Esophagus (tissue), 2 donors: Measurements from ENCODE around the gene CMTM8. TPM values are rescaled to one million over a fixed set of nuclear protein-coding genes. Genes with fewer than 3 reads are reported as not detected.

Source experiments
- H3K27ac ChIP-seq, 2 donors: one replicate each; pipeline ENCODE4 v1.5.1; 2013; ENCODE audit warnings: low read depth in 2 of 2, mild to moderate bottlenecking in 2 of 2, inconsistent platforms in 1 of 2, low read length in 1 of 2, moderate library complexity in 1 of 2
- H3K27me3 ChIP-seq, 2 donors: one replicate each; pipeline ENCODE4 v1.6.1; 2013; ENCODE audit warnings: low read length in 2 of 2, control low read depth in 1 of 2, mild to moderate bottlenecking in 1 of 2; ENCODE audit not compliant: insufficient read depth in 2 of 2, control insufficient read depth in 1 of 2
- H3K36me3 ChIP-seq, 2 donors: one replicate each; pipeline ENCODE4 v1.6.1; 2013; ENCODE audit warnings: low read length in 1 of 2; ENCODE audit not compliant: control insufficient read depth in 2 of 2, insufficient read depth in 2 of 2
- H3K4me1 ChIP-seq, 2 donors: one replicate each; pipeline ENCODE4 v1.6.1; 2013; ENCODE audit warnings: low read length in 1 of 2; ENCODE audit not compliant: control insufficient read depth in 2 of 2, insufficient read depth in 2 of 2
- H3K4me3 ChIP-seq, 2 donors: one replicate each; pipeline ENCODE4 v1.5.1; 2013; ENCODE audit warnings: low read length in 2 of 2, mild to moderate bottlenecking in 2 of 2, low read depth in 1 of 2, moderate library complexity in 1 of 2
- H3K9me3 ChIP-seq, 2 donors: one replicate each; pipeline ENCODE4 v1.6.1; 2013; ENCODE audit warnings: mild to moderate bottlenecking in 2 of 2, low read depth in 1 of 2, low read length in 1 of 2, moderate library complexity in 1 of 2; ENCODE audit not compliant: control insufficient read depth in 2 of 2, insufficient read depth in 1 of 2
- WGBS, 2 donors: extraction: QIAGEN DNeasy Blood & Tissue Kit; methylation state at CpG; one replicate each; pipeline ENCODE4 v1.1.7; 2013; 5-methylcytosine and 5-hydroxymethylcytosine counted together
- polyA plus RNA-seq, 2 donors: library from polyadenylated mRNA; stranded (reverse); fragments of 200-250 nt; gene quantifications; one replicate each; pipeline ENCODE4 v1.2.3, GENCODE V29; 2013
- donor health status: healthy with polysubstance abuse.
- donor health status: Bipolar disorder and iron deficiency.

The CMTM8 gene
- polyA plus RNA-seq, 2 donors, result 1.1 to 1.7 TPM

GRCh38 chr3:32258869-32259268 is 20.4 kb downstream of the CMTM8 start:
- H3K27ac ChIP-seq, result no peak overlapping the region
- no peaks in the 10 kb centered on the region for H3K27me3 ChIP-seq
- WGBS, 2 donors, result 92% methylated on average over 17 of the region's 17 CpGs
- no peaks in the 10 kb centered on the region for H3K9me3 ChIP-seq
- H3K4me3 ChIP-seq, result no peak overlapping the region
- no peaks in the 10 kb centered on the region for H3K36me3 ChIP-seq
- H3K4me1 ChIP-seq, result no peaks in the 10 kb centered on the region

- WGBS, 2 donors, result 53 to 66% methylated on average over 3 of the region's 3 CpGs
- no peak overlapping the region for H3K4me3 ChIP-seq
- no peaks in the 10 kb centered on the region for H3K36me3 ChIP-seq
- no peak overlapping the region for H3K27ac ChIP-seq
- H3K9me3 ChIP-seq, result no peaks in the 10 kb centered on the region
- no peaks in the 10 kb centered on the region for H3K27me3 ChIP-seq
- H3K4me1 ChIP-seq, result no peaks in the 10 kb centered on the region
These were observed 23.1 kb downstream of the CMTM8 start for GRCh38 chr3:32261545-32261944.

DNA sequence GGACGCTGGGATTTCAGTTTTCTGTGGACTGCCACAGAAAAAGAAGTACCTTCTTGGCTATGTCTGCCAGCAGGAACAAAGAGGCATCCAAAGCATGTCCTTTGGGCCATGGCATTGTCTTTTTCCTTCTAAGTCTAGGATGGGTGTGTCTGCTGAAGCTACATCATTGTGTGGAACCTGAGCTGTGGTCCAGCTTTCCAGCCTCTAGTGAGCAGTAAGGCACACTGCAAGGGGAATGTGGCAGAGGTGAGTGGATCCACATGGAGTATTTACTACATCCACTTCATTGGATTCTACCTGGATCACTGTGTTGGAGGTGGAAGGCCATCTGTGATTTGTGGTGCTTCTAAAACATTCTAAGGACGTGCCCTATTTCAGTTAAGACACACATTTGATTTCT is 23.7 kb downstream of the CMTM8 start:
- Histone ChIP-seq H3K36me3 (no peaks in the 10 kb centered on the region), H3K4me1 (no peaks in the 10 kb centered on the region), H3K27ac (no peak overlapping the region), H3K27me3 (no peaks in the 10 kb centered on the region), H3K9me3 (no peaks in the 10 kb centered on the region), H3K4me3 (no peak overlapping the region)
- WGBS, 2 donors, result 94 to 100% methylated on average over 2 of the region's 2 CpGs

GRCh38 chr3:32274306-32274705 is 35.8 kb downstream of the CMTM8 start:
- 91 to 92% methylated on average over 1 of the region's 1 CpG for WGBS, 2 donors
- Histone ChIP-seq H3K4me3 (no peak overlapping the region), H3K9me3 (no peaks in the 10 kb centered on the region), H3K4me1 (no peaks in the 10 kb centered on the region), H3K27ac (no peak overlapping the region), H3K27me3 (no peaks in the 10 kb centered on the region), H3K36me3 (no peaks in the 10 kb centered on the region)

DNA sequence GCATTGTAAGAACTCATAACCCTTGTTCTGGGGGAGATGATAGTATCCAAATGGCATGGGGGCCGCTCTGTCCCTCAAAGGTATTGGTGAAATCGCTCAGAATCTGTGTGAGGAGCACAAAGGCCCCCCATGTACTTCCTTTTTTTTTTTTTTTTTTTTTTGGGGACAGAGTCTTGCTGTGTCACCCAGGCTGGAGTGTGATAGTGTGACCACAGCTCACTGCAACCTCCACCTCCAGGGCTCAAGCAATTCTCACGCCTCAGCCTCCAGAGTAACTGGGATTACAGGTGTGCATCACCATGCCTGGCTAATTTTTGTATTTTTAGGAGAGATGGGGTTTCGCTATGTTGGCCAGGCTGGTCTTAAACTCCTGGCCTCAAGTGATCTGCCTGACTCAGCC is 37.0 kb downstream of the CMTM8 start:
- no peaks in the 10 kb centered on the region for H3K9me3 ChIP-seq
- H3K4me3 ChIP-seq, result no peak overlapping the region
- H3K4me1 ChIP-seq, result no peaks in the 10 kb centered on the region
- no peaks in the 10 kb centered on the region for H3K27me3 ChIP-seq
- H3K27ac ChIP-seq, result no peak overlapping the region
- 91 to 92% methylated on average over 4 of the region's 4 CpGs for WGBS, 2 donors
- H3K36me3 ChIP-seq, result no peaks in the 10 kb centered on the region

GRCh38 chr3:32276279-32276841 is 37.9 kb downstream of the CMTM8 start:
- Histone ChIP-seq H3K4me1 (no peaks in the 10 kb centered on the region), H3K27me3 (no peaks in the 10 kb centered on the region), H3K4me3 (no peak overlapping the region), H3K27ac (no peak overlapping the region), H3K9me3 (no peaks in the 10 kb centered on the region), H3K36me3 (no peaks in the 10 kb centered on the region)
- 37 to 43% methylated on average over 4 of the region's 4 CpGs for WGBS, 2 donors

DNA sequence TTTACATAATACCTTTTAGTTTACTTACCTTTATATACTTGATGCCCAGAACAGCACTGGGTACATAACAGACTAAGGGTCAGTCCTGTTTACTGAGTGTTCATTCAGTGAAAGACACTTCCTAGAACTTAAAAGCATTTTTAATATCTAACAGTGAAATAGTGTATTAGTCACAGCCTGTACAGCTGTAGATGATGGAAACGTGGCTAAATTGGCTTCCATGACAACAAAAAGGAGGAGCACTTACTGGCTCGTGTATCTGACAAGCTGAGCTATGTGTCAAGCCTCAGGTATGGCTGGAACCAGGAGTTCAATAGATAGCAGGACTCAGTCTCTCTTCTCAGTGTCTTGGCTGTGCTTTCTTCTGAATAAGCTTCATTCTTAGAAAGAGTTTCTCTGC is 40.2 kb downstream of the CMTM8 start:
- H3K4me1 ChIP-seq, result no peaks in the 10 kb centered on the region
- H3K27ac ChIP-seq, result no peak overlapping the region
- 17 to 21% methylated on average over 2 of the region's 2 CpGs for WGBS, 2 donors

DNA sequence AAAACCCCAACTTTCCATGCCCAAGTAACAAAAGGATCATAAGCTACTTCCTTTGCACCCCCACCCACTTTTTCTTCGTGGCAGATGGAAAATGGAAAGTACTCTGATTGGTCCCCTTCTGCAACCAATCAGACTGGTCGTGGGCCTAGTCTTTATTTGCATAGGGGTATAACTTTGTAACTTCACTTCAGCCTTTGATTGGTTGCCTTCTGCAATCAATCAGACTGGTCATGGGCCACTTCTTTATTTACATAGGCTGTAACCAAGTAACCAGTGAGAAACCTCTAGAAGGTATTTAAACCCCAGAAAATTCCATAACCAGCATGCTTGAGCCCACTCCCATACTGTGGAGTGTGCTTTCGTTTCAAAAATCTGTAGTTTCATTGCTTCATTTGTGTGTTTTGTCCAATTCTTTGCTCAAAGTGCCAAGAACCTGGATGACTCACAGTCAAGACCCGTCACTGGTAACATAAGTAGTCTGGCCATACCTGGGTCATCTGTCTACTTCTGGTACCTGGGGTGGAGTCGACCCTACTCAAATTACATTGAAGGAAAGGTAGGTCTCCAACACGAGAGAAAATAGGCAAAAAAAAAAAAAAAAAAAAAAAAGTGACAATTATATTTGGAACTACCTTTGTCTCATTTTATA is 41.9 kb downstream of the CMTM8 start:
- Histone ChIP-seq H3K27me3 (no peaks in the 10 kb centered on the region), H3K4me3 (no peak overlapping the region), H3K27ac (no peak overlapping the region), H3K36me3 (no peaks in the 10 kb centered on the region), H3K4me1 (no peaks in the 10 kb centered on the region), H3K9me3 (no peaks in the 10 kb centered on the region)
- WGBS, 2 donors, result 72 to 77% methylated on average over 6 of the region's 6 CpGs

More for the DNA sequence above, 40.2 kb downstream of the CMTM8 start:
- H3K36me3 ChIP-seq, result no peaks in the 10 kb centered on the region
- no peak overlapping the region for H3K4me3 ChIP-seq
- H3K9me3 ChIP-seq, result no peaks in the 10 kb centered on the region
- no peaks in the 10 kb centered on the region for H3K27me3 ChIP-seq

GRCh38 chr3:32281570-32282106 is 43.2 kb downstream of the CMTM8 start:
- H3K4me3 ChIP-seq, result no peak overlapping the region
- WGBS, 2 donors, result 71 to 91% methylated on average over 2 of the region's 2 CpGs
- no peaks in the 10 kb centered on the region for H3K27me3 ChIP-seq
- no peaks in the 10 kb centered on the region for H3K36me3 ChIP-seq
- H3K27ac ChIP-seq, result no peak overlapping the region
- H3K4me1 ChIP-seq, result no peaks in the 10 kb centered on the region
- no peaks in the 10 kb centered on the region for H3K9me3 ChIP-seq

DNA sequence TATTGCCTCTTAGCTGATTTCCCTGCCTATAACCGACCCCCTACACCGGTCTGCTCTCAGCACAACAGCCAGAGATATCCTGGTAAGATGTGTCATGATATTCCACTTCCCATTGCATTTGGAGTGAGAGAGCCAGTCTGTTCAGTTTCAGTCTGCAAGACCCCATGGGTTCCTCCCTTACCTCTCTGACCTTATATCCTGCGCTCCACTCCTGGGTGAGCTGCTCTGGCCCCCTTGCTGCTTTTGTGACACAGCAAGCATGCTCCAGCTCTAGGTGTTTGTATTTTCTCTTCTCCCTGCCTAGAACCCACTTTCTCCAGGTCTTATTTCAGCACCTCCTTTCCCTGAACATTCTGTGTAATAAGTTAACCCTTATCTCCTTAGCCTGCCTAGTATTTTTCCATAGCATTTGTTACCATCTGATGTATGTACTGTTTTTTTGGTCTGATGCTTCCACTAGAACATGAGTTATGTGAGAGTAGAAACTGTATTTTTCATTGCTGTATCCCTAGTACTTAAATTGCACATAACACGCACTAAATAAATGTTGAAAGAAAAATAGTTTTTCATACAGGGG is 44.2 kb downstream of the CMTM8 start:
- H3K27me3 ChIP-seq, result no peaks in the 10 kb centered on the region
- H3K27ac ChIP-seq, result no peak overlapping the region
- no peaks in the 10 kb centered on the region for H3K4me1 ChIP-seq
- no peaks in the 10 kb centered on the region for H3K9me3 ChIP-seq
- WGBS, 2 donors, result 92 to 93% methylated on average over 4 of the region's 4 CpGs
- H3K4me3 ChIP-seq, result no peak overlapping the region
- H3K36me3 ChIP-seq, result no peaks in the 10 kb centered on the region
